Astrocyte (in vitro differentiated cells and primary cell): Measurements from ENCODE around the gene ADORA1.

Experiments used
- EZH2 ChIP-seq: IDR thresholded peaks from 2 replicates; pipeline ENCODE4 v1.6.1; 2012; ENCODE audit warnings: mild to moderate bottlenecking, low read length, inconsistent platforms; ENCODE audit not compliant: insufficient read depth
- TF ChIP-seq, protein P1 (sequence below): IDR thresholded peaks from 2 replicates; pipeline ENCODE4 v1.5.1; 2011; ENCODE audit warnings: low read depth, mild to moderate bottlenecking, inconsistent platforms, low read length, moderate library complexity; ENCODE audit not compliant: insufficient read depth

- TF ChIP-seq, protein P1, sequence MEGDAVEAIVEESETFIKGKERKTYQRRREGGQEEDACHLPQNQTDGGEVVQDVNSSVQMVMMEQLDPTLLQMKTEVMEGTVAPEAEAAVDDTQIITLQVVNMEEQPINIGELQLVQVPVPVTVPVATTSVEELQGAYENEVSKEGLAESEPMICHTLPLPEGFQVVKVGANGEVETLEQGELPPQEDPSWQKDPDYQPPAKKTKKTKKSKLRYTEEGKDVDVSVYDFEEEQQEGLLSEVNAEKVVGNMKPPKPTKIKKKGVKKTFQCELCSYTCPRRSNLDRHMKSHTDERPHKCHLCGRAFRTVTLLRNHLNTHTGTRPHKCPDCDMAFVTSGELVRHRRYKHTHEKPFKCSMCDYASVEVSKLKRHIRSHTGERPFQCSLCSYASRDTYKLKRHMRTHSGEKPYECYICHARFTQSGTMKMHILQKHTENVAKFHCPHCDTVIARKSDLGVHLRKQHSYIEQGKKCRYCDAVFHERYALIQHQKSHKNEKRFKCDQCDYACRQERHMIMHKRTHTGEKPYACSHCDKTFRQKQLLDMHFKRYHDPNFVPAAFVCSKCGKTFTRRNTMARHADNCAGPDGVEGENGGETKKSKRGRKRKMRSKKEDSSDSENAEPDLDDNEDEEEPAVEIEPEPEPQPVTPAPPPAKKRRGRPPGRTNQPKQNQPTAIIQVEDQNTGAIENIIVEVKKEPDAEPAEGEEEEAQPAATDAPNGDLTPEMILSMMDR, result no peak
- TF ChIP-seq EZH2, result no peak
Measured at GRCh38 chr1:203124011-203124410, 3.5 kb upstream of the ADORA1 start.
